ENCODE results near the gene LAT. TPM values are rescaled to one million over a fixed set of nuclear protein-coding genes. Genes with fewer than 3 reads are reported as not detected.

LAT gene
- total RNA-seq, 1 experiment from 2014 or later = 4.3 TPM

- Histone ChIP-seq H4K8ac (replicated peaks; ENCODE audit: insufficient read length, low read depth, low read length) (no peak overlapping the region), H3K4me1 (ENCODE audit: insufficient read depth, low read length) (no peaks in the 10 kb centered on the region), H3K27ac (ENCODE audit: insufficient read length, low read depth, low read length) (no peak overlapping the region), H3K14ac (ENCODE audit: insufficient read depth, low read length) (no peak overlapping the region), H2BK12ac (ENCODE audit: insufficient read length, low read depth, low read length) (no peak overlapping the region), H2AK5ac (ENCODE audit: insufficient read length, low read length) (no peak overlapping the region), H3K79me2 (ENCODE audit: insufficient read depth, low read length) (no peaks in the 10 kb centered on the region), H3K9me3 (ENCODE audit: control insufficient read depth, low read depth, low read length) (no peaks in the 10 kb centered on the region), H3K56ac (ENCODE audit: insufficient read length, low read depth, low read length) (no peak overlapping the region), H2BK120ac (ENCODE audit: low read depth, low read length, poor library complexity, severe bottlenecking) (no peak overlapping the region), H3K79me1 (ENCODE audit: insufficient read depth, low read depth, low read length, poor library complexity, severe bottlenecking) (no peaks in the 10 kb centered on the region), H2AFZ (ENCODE audit: low read length) (no peak overlapping the region), H4K91ac (ENCODE audit: insufficient read length, low read depth, low read length) (no peak overlapping the region), H3T11ph (ENCODE audit: low read length) (no peak overlapping the region), H2BK15ac (ENCODE audit: low read depth, low read length) (no peak overlapping the region), H3K4ac (ENCODE audit: low read depth, low read length) (no peak overlapping the region), H3K23me2 (ENCODE audit: insufficient read length, low read depth, low read length, poor library complexity, severe bottlenecking) (no peaks in the 10 kb centered on the region), H3K27me3 (ENCODE audit: insufficient read depth, low read length) (no peaks in the 10 kb centered on the region), H4K5ac (ENCODE audit: insufficient read length, low read depth, low read length) (no peak overlapping the region), H3K9ac (ENCODE audit: extremely low read depth, insufficient read length, low read length) (no peak overlapping the region), H3K18ac (ENCODE audit: insufficient read length, low read depth, low read length) (no peak overlapping the region), H3K4me2 (ENCODE audit: insufficient read depth, insufficient read length, low read length) (no peak overlapping the region), H2BK5ac (ENCODE audit: insufficient read length, low read length) (no peak overlapping the region), H2BK20ac (ENCODE audit: low read depth, low read length, poor library complexity, severe bottlenecking) (no peak overlapping the region), H4K20me1 (ENCODE audit: control insufficient read depth, insufficient read depth, insufficient read length) (no peaks in the 10 kb centered on the region), H3K23ac (ENCODE audit: insufficient read length, low read depth, low read length) (no peak overlapping the region)
- Mint-ChIP-seq H3K27me3 (ENCODE audit: low read depth) (no peaks in the 10 kb centered on the region), H3K4me1 (no peaks in the 10 kb centered on the region), H3K4me3 (no peak overlapping the region), H3K27ac (no peak overlapping the region), H3K36me3 (ENCODE audit: insufficient read depth in 1 of 3, low read depth in 3 of 3) (peaks cover 15 to 38% (median 35%) of the 10 kb centered on the region in 3 experiments), H3K9me3 (peaks cover 4 to 6% of the 10 kb centered on the region in 2 experiments; a peak in 3 of 5 replicates)
- no peak for TF ChIP-seq CTCF (conservative IDR thresholded peaks at IDR 0.05)
- no peak for DNase-seq
- no CpG with 5 or more reads among the region's 12 CpGs for WGBS (ENCODE audit: extremely low coverage, insufficient read length, low lambda C conversion rate)
Observed at GRCh38 chr16:28984091-28984490, 761 bp upstream of the LAT start.
